Transverse colon (tissue), 3 donors: Measurements from ENCODE around the gene CFAP53.

Experiments
- CTCF ChIP-seq, 5 experiments: fragments of 200-600 bp in 3 of 5; fragments of 450-650 bp in 2 of 5; sonication (generic) in 3 of 5; IDR thresholded peaks; 1 replicate in 2 of 5; 2 replicates in 3 of 5; pipeline ENCODE4 v1.5.1; 2016 to 2017; ENCODE audit warnings: antibody characterized with exemption in 5 of 5, inconsistent platforms in 3 of 5, mild to moderate bottlenecking in 2 of 5, moderate library complexity in 1 of 5
- POLR2A ChIP-seq: fragments of 450-650 bp; IDR thresholded peaks from one replicate; pipeline ENCODE4 v1.6.1; 2016; ENCODE audit warnings: antibody characterized with exemption, mild to moderate bottlenecking, moderate library complexity

DNA sequence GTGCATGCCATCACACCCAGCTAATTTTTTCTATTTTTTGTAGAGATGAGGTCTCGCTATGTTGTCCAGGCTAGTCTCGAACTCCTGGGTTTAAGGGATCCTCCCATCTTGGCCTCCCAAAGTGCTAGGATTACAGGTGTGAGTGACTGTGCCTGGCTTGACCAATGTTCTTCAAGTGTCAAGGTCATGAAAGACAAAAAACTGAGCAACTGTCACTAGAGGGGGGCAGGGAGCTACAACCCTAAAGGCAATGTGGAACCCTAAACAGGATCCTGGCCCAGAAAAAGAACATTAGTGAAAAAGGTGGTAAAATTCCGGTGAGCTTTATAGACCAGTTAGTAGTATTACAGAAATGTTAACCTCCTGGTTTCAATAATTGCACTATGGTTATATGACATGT lies 78.6 kb downstream of the CFAP53 start:
- TF ChIP-seq CTCF (IDR thresholded peaks at IDR 0.05), result no peak
- TF ChIP-seq POLR2A, result no peak
